ENCODE results near the gene PXDN. TPM values are rescaled to one million over a fixed set of nuclear protein-coding genes. Genes with fewer than 3 reads are reported as not detected.

Gene PXDN
- total RNA-seq, 1 experiment from 2014 or later = 0.13 TPM

DNA sequence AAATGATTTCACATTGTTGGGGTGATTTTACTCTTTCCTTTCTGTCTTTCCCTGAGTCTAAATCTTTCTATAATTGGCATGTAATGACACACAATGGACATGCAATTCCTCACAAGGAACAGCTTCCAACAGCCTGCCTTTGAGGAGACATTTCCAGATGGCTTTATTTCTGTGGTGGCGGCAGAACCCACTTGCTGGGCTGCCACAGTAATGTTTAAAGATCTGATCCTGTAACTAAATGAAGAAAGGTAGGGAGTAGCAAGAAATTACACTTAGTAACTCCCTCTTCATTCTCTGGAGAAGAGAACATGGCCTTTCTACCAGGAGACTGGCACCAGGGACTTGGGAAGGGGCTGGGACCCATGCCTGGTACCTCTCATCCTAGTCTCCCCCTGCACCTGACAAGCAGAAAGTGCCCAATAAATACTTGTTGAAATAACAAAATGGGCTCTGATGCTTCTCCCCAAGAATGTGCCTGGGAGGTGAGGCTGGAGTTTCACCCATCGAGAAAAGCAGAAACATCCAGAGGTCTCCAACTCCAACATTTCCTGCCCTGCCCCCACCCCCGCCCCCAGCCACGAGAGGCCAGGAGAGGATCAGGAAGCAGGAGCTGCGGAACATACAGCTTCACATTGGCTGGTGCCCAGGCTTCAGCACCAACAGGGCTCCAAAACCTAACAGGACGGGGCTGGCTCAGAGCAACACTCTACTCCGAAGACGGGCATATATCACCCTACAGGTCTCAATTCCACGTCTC lies 92.1 kb downstream of the PXDN start:
- DNase-seq (ENCODE audit: low spot score) = no peak

DNA sequence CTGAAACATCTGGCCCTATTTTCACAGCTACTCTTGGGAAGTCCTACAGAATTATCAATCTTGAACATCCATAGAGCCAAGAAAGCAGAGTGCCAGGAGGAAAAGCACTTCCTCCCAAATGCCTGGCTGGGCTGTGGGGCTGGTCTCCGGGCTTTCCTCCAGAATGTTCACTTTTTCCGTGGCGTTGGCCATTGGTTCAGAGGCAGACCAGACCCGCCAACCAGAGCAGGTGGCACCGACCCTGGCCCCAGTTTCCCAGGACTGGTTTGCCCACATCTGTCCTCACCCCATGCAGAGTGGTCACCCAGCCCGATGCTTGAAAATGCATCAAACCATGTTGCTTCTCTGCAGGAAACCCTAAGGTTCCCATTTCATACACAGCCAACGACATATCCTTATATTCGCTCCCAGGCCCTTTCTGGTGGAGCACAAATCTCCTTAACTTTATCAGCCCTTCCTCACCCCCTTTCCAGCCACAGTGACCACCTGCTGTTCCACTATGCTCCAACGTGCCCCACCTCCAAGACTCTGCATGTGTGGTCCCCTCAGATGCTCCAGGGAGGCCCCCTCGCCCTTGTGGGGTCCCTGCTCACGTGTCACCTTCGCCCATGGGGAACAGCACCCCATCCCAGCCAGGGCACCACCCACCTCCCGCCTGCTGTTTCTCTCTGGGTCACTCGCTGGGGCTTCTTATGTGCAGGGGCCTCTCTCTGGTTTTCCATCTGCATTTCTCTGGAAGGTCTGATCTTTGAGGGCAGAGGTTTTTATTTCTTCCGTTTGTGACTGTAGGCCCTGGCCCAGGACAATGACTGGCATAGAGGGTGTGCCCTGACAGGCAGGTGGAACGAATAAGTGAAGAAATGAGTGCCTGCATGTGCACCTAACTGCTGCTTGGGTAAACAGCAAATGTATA lies 92.9 kb downstream of the PXDN start:
- DNase-seq (ENCODE audit: low spot score) = no peak

DNA sequence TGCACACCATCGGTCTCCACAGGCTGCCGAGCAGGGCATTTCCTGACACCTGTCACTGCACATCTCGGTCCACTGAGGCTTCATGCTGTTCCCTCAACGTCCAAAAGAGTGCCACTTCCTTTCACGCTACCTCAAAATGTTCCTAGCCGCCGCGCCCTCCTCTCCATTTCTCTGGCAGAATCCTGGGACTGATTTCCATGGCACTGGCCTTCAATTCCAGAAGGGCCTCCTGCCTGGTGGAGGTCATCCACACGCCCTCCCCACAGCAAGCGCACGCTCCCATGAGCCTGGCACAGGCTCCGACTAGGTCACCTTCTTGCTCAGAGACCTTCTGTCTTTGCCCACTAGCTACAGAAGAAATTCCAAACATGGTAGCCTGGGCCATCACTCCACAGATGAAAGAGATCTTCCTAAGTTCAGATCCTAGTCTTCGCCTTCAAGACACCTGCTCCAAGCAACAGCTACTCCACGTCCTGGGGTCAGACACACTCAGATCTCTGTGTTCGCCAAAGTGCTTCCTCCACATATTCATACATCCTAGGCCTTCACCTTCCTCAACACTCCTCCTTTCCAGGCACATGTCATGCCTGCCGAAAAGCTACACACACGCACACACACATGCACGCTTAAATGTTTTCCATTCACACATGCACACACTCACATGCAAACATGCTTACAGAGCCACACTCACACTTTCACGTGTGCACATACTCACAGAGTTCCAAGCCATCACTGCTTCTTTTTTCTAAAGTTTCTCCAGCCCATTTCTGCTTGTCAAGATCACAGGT lies 94.0 kb downstream of the PXDN start:
- DNase-seq (ENCODE audit: low spot score) = no peak

DNA sequence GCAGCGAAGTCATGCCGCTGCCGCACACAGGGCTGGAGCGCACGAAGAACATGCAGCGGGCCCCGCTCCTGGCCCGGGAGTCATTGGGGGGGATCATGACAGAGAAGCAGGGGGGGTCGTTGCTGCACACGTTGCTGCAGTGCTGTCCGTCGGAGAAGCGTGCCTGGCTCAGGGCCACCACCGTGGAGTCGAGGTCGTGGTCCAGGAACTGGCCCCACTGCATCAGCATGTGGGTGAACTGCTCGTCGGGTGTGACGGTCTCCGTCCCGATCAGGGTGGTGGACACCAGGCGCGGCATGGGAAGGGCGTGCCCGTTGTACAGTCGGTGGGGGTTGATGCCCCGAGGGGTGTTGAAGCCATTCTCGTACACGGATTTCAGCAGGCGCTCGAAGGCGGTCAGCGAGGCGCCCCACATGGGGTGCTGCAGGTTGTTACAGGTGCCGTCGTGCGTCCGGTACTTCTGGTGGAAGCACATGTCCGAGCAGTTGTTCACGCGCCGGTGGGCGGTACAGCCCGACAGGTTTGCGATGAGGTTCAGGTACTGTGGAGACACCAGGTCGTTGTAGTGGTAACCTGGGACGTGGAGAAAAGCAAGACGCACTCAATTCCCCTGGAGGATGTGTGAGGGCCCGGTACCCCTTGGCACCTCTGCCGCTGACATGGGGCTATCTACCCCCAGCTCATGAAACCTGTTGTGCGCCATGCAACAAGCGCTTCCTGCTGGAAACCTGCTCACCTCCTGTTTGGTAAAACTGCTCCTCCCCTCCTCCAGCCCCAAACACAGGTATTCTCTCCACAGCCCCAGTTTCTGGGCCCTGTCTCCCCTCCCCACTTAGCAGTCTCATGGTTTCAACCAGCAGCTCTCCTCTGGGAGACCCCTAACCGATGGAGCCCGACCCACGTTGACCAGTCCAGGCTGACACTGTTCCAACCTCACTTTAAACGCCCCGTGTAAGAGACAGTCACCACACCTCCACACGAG lies 94.9 kb downstream of the PXDN start:
- DNase-seq (ENCODE audit: low spot score) = no peak

DNA sequence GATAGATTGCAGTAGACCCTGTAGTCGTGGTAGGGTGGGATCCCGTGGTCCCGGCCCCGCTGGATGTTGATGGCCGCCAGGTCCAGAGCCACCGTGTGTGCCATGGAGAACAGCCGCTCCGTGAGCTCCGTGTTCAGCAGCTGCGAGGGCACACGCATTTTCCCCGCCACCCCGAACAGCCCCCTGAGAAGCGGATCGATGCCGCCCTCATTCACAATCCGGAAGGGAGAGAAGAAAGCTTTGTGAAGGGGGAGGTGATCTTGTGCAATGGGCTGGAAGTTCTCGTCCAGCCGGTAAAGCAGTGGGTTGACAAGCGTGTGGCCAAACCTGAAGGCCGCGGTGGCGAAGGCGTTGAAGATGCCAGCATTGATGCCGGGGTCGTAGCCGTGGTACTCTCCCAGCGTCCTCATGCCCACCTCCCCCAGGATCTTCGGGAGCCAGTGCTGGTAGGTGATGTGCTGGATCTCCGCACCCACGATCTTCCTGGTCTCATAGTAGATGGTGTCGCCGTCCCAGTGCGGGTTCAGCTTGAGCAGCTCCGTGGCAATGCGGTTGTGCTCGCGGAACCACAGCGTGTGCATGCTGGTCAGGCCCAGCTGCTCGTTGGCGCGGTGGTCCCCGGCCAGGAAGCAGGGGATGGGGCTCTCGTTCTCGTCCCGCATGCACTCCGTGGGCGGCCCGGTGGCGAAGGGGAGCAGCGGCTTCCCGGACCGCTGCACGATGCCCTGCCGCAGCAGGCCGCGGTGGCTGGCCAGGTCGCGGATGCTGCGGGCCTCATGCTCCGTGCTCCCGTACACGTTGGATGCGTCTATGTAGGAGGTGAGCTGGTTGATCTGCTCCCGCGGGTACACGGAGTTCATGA lies 95.8 kb downstream of the PXDN start:
- no peak for DNase-seq (ENCODE audit: low spot score)

DNA sequence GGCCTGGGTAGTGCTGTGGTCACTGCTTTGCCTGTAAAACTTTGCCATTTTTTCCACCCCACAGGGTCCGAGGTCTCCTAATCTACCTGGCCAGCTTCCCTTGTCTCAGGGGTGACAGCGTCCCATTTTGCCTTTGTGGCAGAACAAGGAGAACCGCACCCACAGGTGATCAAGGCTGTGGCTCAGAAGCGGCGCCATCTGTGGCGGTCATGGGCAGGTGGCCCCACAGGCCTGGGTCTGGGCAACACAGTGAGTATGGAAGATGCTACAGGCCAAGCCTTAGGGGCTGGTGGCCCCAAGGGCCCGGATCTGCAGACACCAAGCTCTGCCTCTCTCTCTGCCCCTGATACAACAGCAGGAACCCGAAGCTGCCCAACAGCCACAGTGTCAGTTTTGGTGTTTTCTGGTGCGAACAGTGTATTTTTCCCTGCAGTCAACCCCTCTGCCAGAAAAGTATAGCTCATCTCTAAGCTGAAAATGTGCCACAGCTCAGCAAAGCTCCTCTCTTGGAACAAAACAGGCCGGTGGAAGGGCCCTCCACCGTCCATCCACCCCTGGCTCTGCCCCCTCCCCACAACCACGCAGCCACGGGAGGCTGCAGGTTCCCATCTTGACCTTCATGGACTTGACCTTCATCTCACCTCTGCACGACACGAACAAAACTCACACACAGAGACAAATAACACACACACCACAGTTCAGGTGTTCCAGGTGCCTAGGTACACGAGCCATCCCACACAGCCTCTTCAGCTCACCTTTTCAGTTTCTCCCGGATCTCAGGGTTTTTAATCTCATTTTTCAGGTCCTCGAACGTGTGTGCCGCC lies 96.7 kb downstream of the PXDN start:
- no peak for DNase-seq (ENCODE audit: low spot score)

DNA sequence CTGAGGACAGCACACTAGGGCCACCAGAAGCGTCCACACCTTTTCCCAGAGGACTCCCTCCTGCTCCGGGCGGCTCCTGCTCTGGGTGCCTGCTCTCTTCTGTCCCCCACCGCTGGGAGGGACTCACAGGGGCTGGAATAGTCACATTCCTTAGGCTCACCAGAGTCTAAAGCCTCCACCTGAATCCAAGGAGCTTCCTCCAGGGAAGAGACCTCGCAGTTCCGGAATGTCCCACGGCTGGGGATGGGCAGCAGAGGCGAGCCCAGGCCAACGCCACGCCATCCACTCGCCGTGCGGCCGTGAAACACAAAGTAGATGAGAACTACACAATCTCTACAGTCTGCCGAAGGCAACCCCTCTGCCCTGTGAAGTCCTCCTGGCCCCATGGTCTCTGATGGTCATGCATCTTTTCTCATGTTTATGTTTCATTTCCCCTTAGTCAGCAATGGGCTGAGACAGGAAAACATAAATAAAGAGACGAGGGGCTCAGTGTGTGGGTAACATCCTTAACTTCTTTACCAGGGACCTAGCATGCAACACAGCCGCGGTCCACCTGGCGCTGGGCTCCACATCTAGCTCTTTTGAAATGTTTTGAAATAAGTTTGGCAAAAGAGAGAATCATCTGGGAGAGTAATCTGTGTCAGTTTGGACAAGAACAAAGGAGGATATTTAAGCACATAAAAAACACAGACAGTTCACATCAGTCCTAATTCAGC lies 98.4 kb downstream of the PXDN start:
- no peak for DNase-seq (ENCODE audit: low spot score)

DNA sequence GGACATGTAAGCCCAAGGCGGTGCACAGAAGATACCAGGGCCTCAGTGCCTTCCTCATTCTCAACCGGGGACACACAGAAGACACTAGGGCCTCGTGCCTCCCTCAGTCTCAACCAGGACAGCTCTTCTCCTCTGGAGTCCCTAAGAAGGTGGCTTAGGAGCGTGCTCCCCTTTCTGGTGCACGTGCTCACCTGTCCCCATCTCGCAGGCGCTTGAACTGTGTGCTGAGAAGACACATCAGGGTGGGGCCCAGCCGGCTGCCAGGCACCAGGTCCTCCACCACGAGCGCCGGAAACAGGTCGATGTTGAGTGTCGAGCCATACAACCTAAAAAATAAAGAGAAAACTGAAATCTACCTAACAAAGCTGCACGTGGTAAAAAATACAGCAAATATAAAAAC lies 99.9 kb downstream of the PXDN start:
- no peak for DNase-seq (ENCODE audit: low spot score)

DNA sequence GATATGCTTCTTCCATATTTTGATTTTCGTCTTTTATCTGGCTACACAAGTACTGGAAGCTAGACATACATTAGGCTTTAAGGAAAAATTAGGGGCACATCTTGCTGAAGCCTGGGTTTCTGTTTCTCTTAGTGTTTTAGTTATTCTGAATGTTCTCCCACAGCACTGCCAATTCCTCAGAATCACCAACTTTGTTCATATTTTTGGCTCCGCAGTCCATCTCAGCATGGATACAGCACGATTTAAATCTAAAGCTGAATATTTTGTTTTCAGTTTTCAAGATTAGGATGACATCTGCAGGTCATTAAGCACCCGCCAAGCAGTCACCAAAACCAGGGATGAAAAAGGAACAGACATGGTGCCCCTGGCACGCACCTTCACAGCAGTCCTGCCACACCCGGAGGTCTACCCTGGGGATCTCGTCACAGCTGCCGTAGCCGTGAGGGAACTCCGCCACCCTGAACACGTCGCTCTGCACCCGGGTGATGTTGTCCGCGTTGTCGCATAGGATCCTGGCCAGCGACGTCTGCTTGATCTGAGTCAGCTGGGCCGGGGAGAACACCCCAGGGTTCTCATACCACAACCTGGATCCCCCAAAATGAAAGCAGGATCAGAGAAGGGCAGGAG lies 101.2 kb downstream of the PXDN start:
- DNase-seq (ENCODE audit: low spot score) = no peak

DNA sequence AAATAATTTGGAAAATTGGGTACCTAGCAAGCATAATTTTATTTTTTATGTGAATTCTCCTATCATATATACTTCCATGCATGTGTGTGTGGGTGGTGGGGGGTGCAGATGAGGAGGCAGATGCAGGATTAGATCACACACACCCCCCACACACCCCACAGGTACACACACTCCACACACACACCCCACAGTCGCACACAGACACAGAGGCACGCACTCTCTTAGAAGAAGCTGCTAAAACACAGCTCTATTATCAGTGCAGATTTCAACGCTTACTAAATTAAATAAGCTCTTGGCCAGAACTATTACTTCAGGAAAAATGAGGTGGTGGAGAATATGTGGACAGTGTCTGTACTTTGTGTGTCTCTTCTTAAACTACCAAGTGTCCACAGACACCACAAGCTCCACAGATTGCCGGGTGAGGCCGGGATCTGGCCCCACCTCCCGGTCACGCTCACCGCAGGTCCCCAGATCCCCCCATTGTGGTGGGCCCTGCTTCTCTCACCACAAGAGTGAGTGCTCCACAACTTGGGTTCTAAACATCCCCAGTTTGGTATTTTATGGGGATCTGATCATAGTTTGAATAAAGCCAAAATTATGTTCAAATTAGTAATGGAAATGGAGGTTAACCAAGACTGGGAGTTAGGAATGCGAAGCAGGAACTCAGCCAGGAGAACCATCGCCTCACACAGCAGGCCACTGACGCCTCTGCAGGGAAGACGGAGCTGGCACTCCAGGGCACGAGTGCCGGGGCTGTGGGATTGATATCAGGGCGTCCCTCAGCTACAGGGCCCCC lies 102.1 kb downstream of the PXDN start:
- no peak for DNase-seq (ENCODE audit: low spot score)

DNA sequence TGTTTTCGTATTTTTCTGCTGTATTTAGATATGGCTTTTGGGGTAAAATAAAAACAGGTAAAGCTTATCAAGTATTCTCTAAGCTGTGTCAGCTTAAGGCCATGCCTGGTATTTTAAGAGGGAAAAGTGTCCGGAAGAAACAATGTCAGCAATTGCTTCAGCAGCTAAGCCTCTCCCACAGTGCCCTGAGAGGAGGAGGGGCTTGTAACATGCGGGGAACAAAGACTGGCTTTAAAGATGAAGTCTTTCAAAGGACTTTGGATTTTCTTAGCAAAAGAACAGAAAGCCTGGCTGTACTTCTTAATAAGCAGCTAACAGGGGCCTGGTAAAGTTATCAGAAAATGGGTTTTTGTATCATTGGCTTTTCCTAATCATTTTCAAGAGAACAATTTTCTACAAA lies 102.8 kb downstream of the PXDN start:
- no peak for DNase-seq (ENCODE audit: low spot score)

DNA sequence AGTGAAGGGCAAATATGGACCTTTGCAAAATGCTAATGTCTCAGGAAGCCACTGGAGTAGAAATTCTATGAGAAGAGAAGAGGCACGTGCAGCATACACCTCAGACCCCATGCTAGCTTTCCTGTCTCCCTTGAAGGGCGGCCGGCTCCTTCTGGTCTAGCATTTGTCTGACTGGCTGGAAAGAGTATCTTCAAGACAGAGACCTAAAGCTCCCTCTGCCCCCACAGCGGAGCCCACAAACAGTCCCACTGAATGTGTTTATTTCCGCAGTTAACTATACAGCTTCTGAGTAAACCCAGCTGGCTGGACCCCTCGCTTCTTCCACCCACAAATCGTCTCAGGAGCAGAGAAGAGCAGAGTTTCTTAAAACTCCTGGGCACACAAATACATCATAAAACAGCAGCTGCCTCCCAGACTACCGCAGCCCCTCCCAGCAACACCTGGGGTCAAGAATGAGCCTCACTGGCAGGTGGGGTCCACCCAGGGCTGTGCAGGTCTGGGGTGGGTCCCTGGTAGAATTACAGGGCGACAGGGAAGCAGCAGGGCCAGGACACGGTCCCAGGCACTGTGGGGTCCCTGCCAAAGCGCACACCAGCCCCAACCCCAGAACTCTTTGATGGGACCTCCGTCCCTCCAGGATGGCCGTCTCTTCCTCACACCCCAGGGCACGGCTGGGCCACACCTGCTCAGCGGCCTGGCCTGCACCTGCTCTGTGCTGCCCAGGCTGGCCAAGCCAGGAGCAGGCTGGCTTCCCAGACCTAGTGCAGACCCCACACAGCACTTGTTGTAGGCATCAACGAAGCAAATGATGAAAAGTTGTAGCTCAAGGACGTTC lies 103.8 kb downstream of the PXDN start:
- no peak for DNase-seq (ENCODE audit: low spot score)

DNA sequence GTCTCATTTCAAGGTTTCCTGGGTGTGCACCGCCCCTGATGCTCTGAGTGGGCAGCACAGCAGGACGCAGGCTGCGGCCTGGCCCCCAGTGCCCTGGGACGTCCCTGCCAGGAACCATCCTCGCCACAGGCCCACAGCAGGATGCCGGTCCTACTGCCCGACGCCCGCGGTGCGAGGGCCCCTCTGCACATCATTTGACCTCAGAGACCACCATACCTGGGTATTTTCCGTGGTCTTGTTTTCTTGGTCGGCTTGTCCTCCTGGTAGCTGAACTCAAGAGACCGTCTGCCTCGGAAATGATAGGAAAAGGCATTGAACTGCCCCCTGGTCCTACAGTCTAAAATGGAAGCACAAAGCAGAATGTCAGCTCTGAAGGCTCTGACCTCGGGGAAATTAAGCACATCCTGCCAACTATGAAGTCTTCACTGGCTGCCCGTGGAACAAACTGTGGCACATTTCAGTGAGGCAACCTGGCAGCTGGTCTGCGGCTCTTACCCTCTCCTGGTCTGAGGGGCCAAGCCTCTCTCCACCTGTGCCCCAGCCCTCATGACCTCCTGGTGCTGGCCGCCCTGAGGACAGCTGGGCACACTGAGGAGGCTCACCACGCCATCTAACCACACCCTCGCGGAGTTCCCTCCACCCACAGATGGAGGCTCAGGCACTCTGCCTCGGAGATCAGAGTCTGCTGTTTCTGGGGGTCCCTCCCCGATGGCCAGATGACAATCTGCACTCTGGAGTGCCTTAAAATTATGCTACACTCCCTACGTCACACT lies 105.0 kb downstream of the PXDN start:
- no peak for DNase-seq (ENCODE audit: low spot score)

DNA sequence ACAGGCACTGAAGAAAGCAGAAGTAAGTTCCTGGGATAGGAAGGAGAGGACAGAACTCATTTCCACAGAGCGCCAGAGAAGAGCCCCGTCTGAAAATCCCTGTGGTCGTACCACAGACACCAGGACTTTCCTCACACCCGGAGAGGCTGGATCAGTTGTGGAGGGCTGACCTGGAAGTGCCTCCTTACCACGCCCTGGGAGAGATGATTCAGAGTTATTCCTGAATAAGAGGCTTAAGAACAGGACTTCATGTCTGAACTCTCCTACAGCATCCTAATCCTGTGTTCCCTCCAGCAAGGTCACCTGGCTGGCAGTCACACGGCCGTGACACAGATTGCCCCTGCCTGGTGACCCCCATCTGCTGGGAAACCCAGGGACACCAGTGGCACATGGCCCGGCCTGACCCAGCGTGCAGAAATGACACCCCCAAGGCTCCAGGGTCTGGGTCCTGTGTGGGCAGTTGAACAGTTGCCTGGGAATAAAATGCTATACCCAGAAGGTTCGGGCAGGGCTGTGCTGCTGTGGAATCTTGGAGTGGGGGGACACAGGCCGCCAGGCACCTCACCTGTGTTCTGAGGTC lies 105.9 kb downstream of the PXDN start:
- no peak for DNase-seq (ENCODE audit: low spot score)
